GM21723 (cell line): ENCODE results near the gene STIP1.
"Not testable (repeated sequence)": the region's sequence is repeated elsewhere in the genome, so short reads cannot be mapped to it uniquely, and the experiment has no call there.

Experiments used
- ATAC-seq: cut with Tn5 transposase; IDR thresholded peaks from one replicate; pipeline ENCODE4 v1.9.1; 2021; ENCODE audit warnings: mild to moderate bottlenecking, moderate library complexity; ENCODE audit not compliant: unreplicated experiment

The STIP1 gene

GRCh38 chr11:64234647-64235379 is 48.8 kb downstream of the STIP1 start:
- ATAC-seq, result no peak

GRCh38 chr11:64235437-64236161 is 49.6 kb downstream of the STIP1 start:
- no peak for ATAC-seq

- ATAC-seq, result no peak
Measured at GRCh38 chr11:64237484-64237951, 51.5 kb downstream of the STIP1 start.

- ATAC-seq, result no peak
Measured at GRCh38 chr11:64238076-64238475, 52.1 kb downstream of the STIP1 start.

- ATAC-seq, result no peak
Measured at GRCh38 chr11:64238999-64239398, 53.0 kb downstream of the STIP1 start.

GRCh38 chr11:64239662-64240434 is 53.9 kb downstream of the STIP1 start:
- ATAC-seq, result peak; percentile 7

- ATAC-seq, result peak; percentile 45
Measured at GRCh38 chr11:64240435-64241240, 54.7 kb downstream of the STIP1 start, which contains the start of gene FKBP2. TSS of gene FKBP2 (plus strand) at chr11:64241095. CDS start at chr11:64242388, 1,293 bp downstream.

- peak; percentile 62 for ATAC-seq
Measured at GRCh38 chr11:64241241-64241490, 55.2 kb downstream of the STIP1 start.

- ATAC-seq, result peak; percentile 55
Measured at GRCh38 chr11:64241491-64242374, 55.8 kb downstream of the STIP1 start.

GRCh38 chr11:64243236-64243854 is 57.4 kb downstream of the STIP1 start:
- no peak for ATAC-seq

- no peak for ATAC-seq
Measured at GRCh38 chr11:64244107-64244506, 58.1 kb downstream of the STIP1 start.

GRCh38 chr11:64244966-64245365 is 59.0 kb downstream of the STIP1 start:
- ATAC-seq, result no peak

- no peak for ATAC-seq
Measured at GRCh38 chr11:64245401-64245796, 59.4 kb downstream of the STIP1 start.

- no peak for ATAC-seq
Measured at GRCh38 chr11:64245797-64246620, 60.0 kb downstream of the STIP1 start.

- ATAC-seq, result not testable (repeated sequence)
Measured at GRCh38 chr11:64246621-64246870, 60.6 kb downstream of the STIP1 start.

- no peak for ATAC-seq
Measured at GRCh38 chr11:64246871-64247728, 61.1 kb downstream of the STIP1 start, which contains the start of gene PPP1R14B. TSS of gene PPP1R14B (minus strand) at chr11:64246943. CDS start at chr11:64246673, 270 bp downstream.

- no peak for ATAC-seq
Measured at GRCh38 chr11:64247729-64248531, 62.0 kb downstream of the STIP1 start.
